ENCODE measurements around the gene KIF21B.
"Not testable (repeated sequence)": the region's sequence is repeated elsewhere in the genome, so short reads cannot be mapped to it uniquely, and the experiment has no call there.

The KIF21B gene

GRCh38 chr1:200949626-200950025 is 73.9 kb downstream of the KIF21B start:
- DNase-seq (ENCODE audit: low spot score) = no peak
- CTCF ChIA-PET = interaction anchor here (0.5 kb wide), 1 partner anchor 14 kb away, joined by 3 read pairs; no protein-coding TSS in a partner anchor
- no peak overlapping the region for H3K27ac ChIP-seq
- POLR2A ChIA-PET (ENCODE audit: low non-redundant PET) = interaction anchor here (0.5 kb wide), 1 partner anchor 11 kb away, joined by 11 read pairs; no protein-coding TSS in a partner anchor
- no peak for TF ChIP-seq CTCF (conservative IDR thresholded peaks at IDR 0.05; ENCODE audit: low read depth)

GRCh38 chr1:200947059-200947566 is 76.4 kb downstream of the KIF21B start:
- H3K27ac ChIP-seq = no peak overlapping the region
- CTCF ChIA-PET = interaction anchor here (0.8 kb wide), 1 partner anchor 25 kb away, joined by 5 read pairs; no protein-coding TSS in a partner anchor

GRCh38 chr1:200945111-200945510 is 78.4 kb downstream of the KIF21B start:
- H3K27ac ChIP-seq = no peak overlapping the region
- CTCF ChIA-PET = interaction anchor here (0.7 to 1.2 kb wide), 2 partner anchors 13 to 47 kb away, joined by 3 read pairs; no protein-coding TSS in a partner anchor
- POLR2A ChIA-PET (ENCODE audit: low non-redundant PET) = no interaction called here
- TF ChIP-seq CTCF (conservative IDR thresholded peaks at IDR 0.05; ENCODE audit: low read depth) = no peak
- no peak for DNase-seq (ENCODE audit: low spot score)

More at GRCh38 chr1:200947059-200947566, 76.4 kb downstream of the KIF21B start:
- TF ChIP-seq CTCF (conservative IDR thresholded peaks at IDR 0.05; ENCODE audit: low read depth) = no peak
- no peak for DNase-seq (ENCODE audit: low spot score)
- POLR2A ChIA-PET (ENCODE audit: low non-redundant PET) = no interaction called here

- POLR2A ChIA-PET (ENCODE audit: low non-redundant PET) = interaction anchor here (0.7 kb wide), 2 partner anchors 11 to 55 kb away, joined by 11 to 12 read pairs; no protein-coding TSS in a partner anchor
Measured at GRCh38 chr1:200938955-200939354, 84.6 kb downstream of the KIF21B start.

GRCh38 chr1:200935286-200935962 is 88.1 kb downstream of the KIF21B start:
- POLR2A ChIA-PET (ENCODE audit: low non-redundant PET); H3K27ac ChIP-seq; DNase-seq (ENCODE audit: low spot score): not testable (repeated sequence)
- CTCF ChIA-PET = interaction anchor here (0.6 kb wide), 1 partner anchor 124 kb away, joined by 5 read pairs; no protein-coding TSS in a partner anchor

More at GRCh38 chr1:200938955-200939354, 84.6 kb downstream of the KIF21B start:
- DNase-seq (ENCODE audit: low spot score) = no peak
- H3K27ac ChIP-seq = no peak overlapping the region
- CTCF ChIA-PET = interaction anchor here (0.6 to 0.7 kb wide), 3 partner anchors 61 to 1024 kb away, joined by 3 to 8 read pairs (median 6); no protein-coding TSS in a partner anchor
- TF ChIP-seq CTCF (conservative IDR thresholded peaks at IDR 0.05; ENCODE audit: low read depth) = no peak

GRCh38 chr1:200934676-200935245 is 88.8 kb downstream of the KIF21B start:
- ChIA-PET POLR2A (ENCODE audit: low non-redundant PET) (no interaction called here), CTCF (interaction anchor here (0.6 kb wide), 1 partner anchor 125 kb away, joined by 5 read pairs; no protein-coding TSS in a partner anchor)
- no peak overlapping the region for H3K27ac ChIP-seq
- TF ChIP-seq CTCF (conservative IDR thresholded peaks at IDR 0.05; ENCODE audit: low read depth) = no peak
- DNase-seq (ENCODE audit: low spot score) = no peak

All from RWPE1 (cell line).